Retinal pigment epithelial cell (primary cell): ENCODE data around the gene PKD1L1.

Experiments
- DNase-seq: peaks from one replicate; pipeline ENCODE4 v3.0.0-alpha.2; 2010; ENCODE audit warnings: low read depth
- H3K4me3 ChIP-seq: 2 replicates; pipeline ENCODE4 v1.5.1; 2011; ENCODE audit warnings: mild to moderate bottlenecking, low read length, control low read depth, moderate library complexity
- TF ChIP-seq, protein P1 (sequence below): conservative IDR thresholded peaks from 2 replicates; pipeline ENCODE4 v1.5.1; 2011; ENCODE audit warnings: low read depth, low read length, control low read depth, inconsistent platforms

PKD1L1 gene

DNA sequence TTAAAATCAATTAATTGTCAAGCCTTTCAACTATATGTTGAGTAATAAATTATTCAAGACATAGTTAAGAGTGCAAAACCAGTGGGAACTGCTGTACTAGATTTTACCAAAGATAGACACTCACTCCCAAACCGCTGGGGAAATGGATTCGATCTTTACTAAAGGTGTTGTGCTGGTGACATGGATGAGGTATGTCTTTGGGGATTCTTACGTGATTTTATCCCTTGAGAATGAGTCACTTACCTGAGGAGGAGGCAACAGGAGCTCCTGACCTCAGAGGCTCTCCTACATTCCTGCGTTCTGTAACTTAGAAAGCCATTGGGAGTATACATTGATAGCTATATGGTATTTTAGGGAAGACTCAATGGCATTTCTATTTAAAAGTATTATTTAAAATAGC, 165.5 kb downstream of the PKD1L1 start:
- no peak for DNase-seq
- no peak overlapping the region for H3K4me3 ChIP-seq
- TF ChIP-seq, protein P1, sequence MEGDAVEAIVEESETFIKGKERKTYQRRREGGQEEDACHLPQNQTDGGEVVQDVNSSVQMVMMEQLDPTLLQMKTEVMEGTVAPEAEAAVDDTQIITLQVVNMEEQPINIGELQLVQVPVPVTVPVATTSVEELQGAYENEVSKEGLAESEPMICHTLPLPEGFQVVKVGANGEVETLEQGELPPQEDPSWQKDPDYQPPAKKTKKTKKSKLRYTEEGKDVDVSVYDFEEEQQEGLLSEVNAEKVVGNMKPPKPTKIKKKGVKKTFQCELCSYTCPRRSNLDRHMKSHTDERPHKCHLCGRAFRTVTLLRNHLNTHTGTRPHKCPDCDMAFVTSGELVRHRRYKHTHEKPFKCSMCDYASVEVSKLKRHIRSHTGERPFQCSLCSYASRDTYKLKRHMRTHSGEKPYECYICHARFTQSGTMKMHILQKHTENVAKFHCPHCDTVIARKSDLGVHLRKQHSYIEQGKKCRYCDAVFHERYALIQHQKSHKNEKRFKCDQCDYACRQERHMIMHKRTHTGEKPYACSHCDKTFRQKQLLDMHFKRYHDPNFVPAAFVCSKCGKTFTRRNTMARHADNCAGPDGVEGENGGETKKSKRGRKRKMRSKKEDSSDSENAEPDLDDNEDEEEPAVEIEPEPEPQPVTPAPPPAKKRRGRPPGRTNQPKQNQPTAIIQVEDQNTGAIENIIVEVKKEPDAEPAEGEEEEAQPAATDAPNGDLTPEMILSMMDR = no peak

GRCh38 chr7:47782022-47782421, 166.2 kb downstream of the PKD1L1 start:
- TF ChIP-seq, protein P1 = no peak
- no peak for DNase-seq
- no peak overlapping the region for H3K4me3 ChIP-seq

DNA sequence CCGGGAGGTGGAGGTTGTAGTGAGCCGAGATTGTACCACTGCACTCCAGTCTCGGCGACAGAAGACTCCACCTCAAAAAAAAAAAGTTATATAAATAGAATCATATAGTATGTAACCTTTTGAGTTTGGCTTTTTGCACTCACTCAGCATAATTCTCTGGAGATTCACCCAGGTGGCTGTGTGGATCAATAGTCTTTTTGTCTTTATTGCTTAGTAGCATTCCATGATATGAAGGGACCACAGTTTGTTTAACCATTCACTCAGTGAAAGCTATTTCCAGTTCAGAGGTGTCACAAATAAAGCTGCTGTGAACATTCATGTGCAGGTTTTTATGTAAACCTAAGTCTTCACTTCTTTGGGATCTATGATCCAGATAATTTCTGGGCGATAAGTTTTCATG, 167.7 kb downstream of the PKD1L1 start:
- DNase-seq = no peak
- no peak overlapping the region for H3K4me3 ChIP-seq
- TF ChIP-seq, protein P1 = no peak

DNA sequence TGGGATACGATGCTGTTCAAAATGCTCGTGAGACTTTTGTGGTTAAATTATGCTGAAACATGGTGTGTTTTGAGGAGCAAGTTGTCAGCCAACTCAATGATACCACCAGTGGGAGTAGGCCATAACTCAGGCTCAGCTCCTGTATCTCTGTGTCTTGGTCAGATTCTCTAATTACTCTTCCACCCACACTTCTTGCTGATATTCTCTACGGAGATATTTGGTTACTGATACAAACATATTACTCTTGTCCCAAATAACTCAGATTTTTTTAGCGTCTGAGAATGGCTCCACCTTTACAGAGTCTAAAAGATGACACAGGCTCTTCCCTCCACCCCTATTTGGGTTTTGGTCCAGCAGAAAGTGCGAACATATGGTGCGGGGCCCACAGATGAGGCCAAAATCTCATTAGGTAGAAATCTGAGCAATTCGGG, 168.9 kb downstream of the PKD1L1 start:
- no peak overlapping the region for H3K4me3 ChIP-seq
- TF ChIP-seq, protein P1 = no peak
- DNase-seq = no peak

DNA sequence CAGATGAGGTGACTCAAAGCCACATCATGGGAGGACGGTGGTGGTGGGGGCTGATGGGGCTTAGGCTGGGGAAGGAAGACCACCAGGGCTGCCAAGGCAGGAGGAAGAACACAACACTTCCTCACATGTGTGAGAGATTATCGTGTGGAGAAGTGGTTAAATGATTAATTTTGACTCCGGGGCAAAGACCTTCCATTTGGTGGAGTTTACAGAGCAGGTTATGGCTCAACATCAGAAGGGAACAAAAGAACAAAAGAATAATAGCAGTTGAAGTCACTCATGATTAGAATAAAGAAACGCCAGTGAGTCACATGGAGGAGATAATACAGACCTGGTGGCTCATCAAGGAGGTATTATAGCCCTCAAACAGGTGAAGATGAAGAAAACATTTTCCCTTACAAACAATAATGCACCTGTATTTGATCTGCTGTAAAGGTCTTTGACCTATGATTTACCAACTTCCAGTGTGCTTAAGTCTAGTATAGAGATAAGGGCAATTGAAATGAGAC, 170.1 kb downstream of the PKD1L1 start:
- no peak overlapping the region for H3K4me3 ChIP-seq
- DNase-seq = no peak
- TF ChIP-seq, protein P1 = no peak

GRCh38 chr7:47777531-47778152, 170.6 kb downstream of the PKD1L1 start:
- H3K4me3 ChIP-seq = no peak overlapping the region
- DNase-seq = no peak
- TF ChIP-seq, protein P1 = no peak

DNA sequence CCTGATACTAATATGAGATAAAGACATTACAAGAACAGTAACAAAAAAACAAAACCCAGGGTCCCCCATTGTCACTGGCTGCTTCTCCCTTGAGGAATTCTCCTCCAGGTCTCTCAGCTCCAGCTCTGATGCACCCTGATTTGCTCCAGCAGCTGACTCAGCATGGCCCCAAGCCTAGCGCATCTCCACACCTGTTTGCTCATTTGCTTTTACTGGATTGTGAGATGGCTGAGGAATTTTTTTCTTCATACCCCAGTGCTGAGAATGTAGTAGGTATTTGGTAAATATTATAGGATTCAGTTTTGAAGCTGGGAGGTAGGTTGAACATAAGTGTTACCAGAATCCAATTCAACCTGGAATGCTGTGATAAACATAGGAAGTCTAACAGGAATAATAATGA, 171.9 kb downstream of the PKD1L1 start:
- TF ChIP-seq, protein P1 = no peak
- H3K4me3 ChIP-seq = no peak overlapping the region
- DNase-seq = no peak
